OCI-LY1 (cell line): ENCODE measurements around the gene SEMA3G.

Experiments
- CTCF ChIP-seq: fragments of 200-600 bp; sonication (generic), shearing (Covaris generic); IDR thresholded peaks from 2 replicates; pipeline ENCODE4 v1.5.1; 2017; ENCODE audit warnings: mild to moderate bottlenecking, antibody characterized with exemption, low read length, moderate library complexity, mixed read lengths
- EZH2 ChIP-seq: fragments of 200-600 bp; sonication (generic), shearing (Covaris generic); IDR thresholded peaks from 2 replicates; pipeline ENCODE4 v1.8.0; 2017; ENCODE audit warnings: borderline replicate concordance, mixed run types, mild to moderate bottlenecking, antibody characterized with exemption, low read length, moderate library complexity, mixed read lengths

DNA sequence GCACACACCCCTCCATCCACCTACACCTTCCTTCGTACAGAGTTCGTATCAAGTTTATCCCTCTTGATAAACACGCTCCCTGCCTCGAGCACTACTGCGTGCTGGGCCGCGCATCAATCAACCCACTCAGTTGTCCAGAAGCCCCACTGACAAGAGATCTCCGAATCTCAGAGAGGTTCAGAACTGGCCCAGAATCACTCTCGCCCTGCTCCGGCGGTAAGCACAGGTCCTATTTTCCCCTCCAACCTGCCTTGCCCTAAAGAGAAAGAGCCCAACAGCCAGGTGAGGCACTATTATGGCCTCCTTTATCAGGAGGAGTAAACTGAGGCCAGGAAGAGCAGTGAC is 10.0 kb upstream of the SEMA3G start:
- TF ChIP-seq CTCF (no peak), EZH2 (no peak)
